Liver (tissue), 9 donors: ENCODE results near the gene SLC14A1. TPM values are rescaled to one million over a fixed set of nuclear protein-coding genes. Genes with fewer than 3 reads are reported as not detected.
A peak's percentile ranks its signal among the peaks of the same experiment; 100 is the strongest.

ENCODE experiments used
- DNase-seq: peaks from one replicate; pipeline ENCODE4 v3.0.0-alpha.2; 2017; ENCODE audit warnings: low spot score
- H3K27ac ChIP-seq, 2 donors: one replicate each; pipeline ENCODE4 v1.7.0; 2013; ENCODE audit warnings: inconsistent platforms in 2 of 2, low read length in 2 of 2, control low read depth in 1 of 2, low read depth in 1 of 2, mild to moderate bottlenecking in 1 of 2
- H3K27me3 ChIP-seq, 4 donors: one replicate each; pipeline versions ENCODE4 v1.6.1 to v1.7.0; 2013; ENCODE audit warnings: low read length in 3 of 4, inconsistent platforms in 1 of 4, mild to moderate bottlenecking in 1 of 4, moderate library complexity in 1 of 4; ENCODE audit not compliant: control insufficient read depth in 4 of 4, insufficient read depth in 4 of 4
- H3K36me3 ChIP-seq, 4 donors: one replicate each; pipeline versions ENCODE4 v1.6.1 to v1.7.0; 2013; ENCODE audit warnings: low read length in 3 of 4, mild to moderate bottlenecking in 3 of 4, low read depth in 1 of 4, moderate library complexity in 1 of 4; ENCODE audit not compliant: control insufficient read depth in 4 of 4, insufficient read depth in 3 of 4
- H3K4me1 ChIP-seq, 4 donors: one replicate each; pipeline versions ENCODE4 v1.6.1 to v1.7.0; 2013; ENCODE audit warnings: low read length in 3 of 4, mild to moderate bottlenecking in 3 of 4, moderate library complexity in 1 of 4; ENCODE audit not compliant: control insufficient read depth in 4 of 4, insufficient read depth in 4 of 4
- H3K4me3 ChIP-seq, 3 donors: one replicate each; pipeline versions ENCODE4 v1.6.1 to v1.7.0; 2013; ENCODE audit warnings: low read length in 3 of 3, control low read depth in 1 of 3, low read depth in 1 of 3, mild to moderate bottlenecking in 1 of 3
- H3K9ac ChIP-seq, 2 donors: one replicate each; pipeline ENCODE4 v1.7.0; 2013; ENCODE audit warnings: low read length in 2 of 2, mild to moderate bottlenecking in 2 of 2, moderate library complexity in 2 of 2, control low read depth in 1 of 2, low read depth in 1 of 2
- H3K9me3 ChIP-seq, 4 donors: one replicate each; pipeline versions ENCODE4 v1.6.1 to v1.7.0; 2013; ENCODE audit warnings: low read length in 3 of 4; ENCODE audit not compliant: control insufficient read depth in 4 of 4
- ATF3 ChIP-seq: IDR thresholded peaks from 2 replicates; pipeline ENCODE4 v1.6.1; 2016; ENCODE audit warnings: antibody characterized with exemption
- CTCF ChIP-seq: fragments of 150-350 bp; IDR thresholded peaks from 2 replicates; pipeline ENCODE4 v1.5.1; 2017; ENCODE audit warnings: improper control_type of control experiment, low read depth, low read length; ENCODE audit not compliant: missing input control
- EGR1 ChIP-seq, 2 donors: IDR thresholded peaks; 2 replicates each; pipeline ENCODE4 v1.6.1; 2016 to 2018; ENCODE audit warnings: antibody characterized with exemption in 2 of 2, low read depth in 2 of 2
- FOXA1 ChIP-seq: IDR thresholded peaks from 2 replicates; pipeline ENCODE4 v1.6.1; 2016; ENCODE audit warnings: antibody characterized with exemption
- FOXA2 ChIP-seq: IDR thresholded peaks from 2 replicates; pipeline ENCODE4 v1.6.1; 2016; ENCODE audit warnings: antibody characterized with exemption
- GABPA ChIP-seq, 2 donors: IDR thresholded peaks in 1 of 2; conservative IDR thresholded peaks in 1 of 2; 2 replicates each; pipeline ENCODE4 v1.6.1; 2016; ENCODE audit warnings: antibody characterized with exemption in 2 of 2, mild to moderate bottlenecking in 1 of 2, moderate library complexity in 1 of 2
- HNF4A ChIP-seq, 2 donors: conservative IDR thresholded peaks; 2 replicates each; pipeline ENCODE4 v1.6.1; 2016; ENCODE audit warnings: antibody characterized with exemption in 2 of 2, mild to moderate bottlenecking in 2 of 2
- HNF4G ChIP-seq: IDR thresholded peaks from 2 replicates; pipeline ENCODE4 v1.6.1; 2016; ENCODE audit warnings: antibody characterized with exemption
- JUND ChIP-seq, 2 donors: IDR thresholded peaks; 2 replicates each; pipeline ENCODE4 v1.6.1; 2016; ENCODE audit warnings: antibody characterized with exemption in 2 of 2
- MAX ChIP-seq: IDR thresholded peaks from 2 replicates; pipeline ENCODE4 v1.6.1; 2016; ENCODE audit warnings: antibody characterized with exemption
- NR2F2 ChIP-seq: IDR thresholded peaks from 2 replicates; pipeline ENCODE4 v1.6.1; 2016; ENCODE audit warnings: antibody characterized with exemption
- RAD21 ChIP-seq, 2 donors: IDR thresholded peaks; 2 replicates each; pipeline ENCODE4 v1.6.1; 2016; ENCODE audit warnings: antibody characterized with exemption in 2 of 2, mild to moderate bottlenecking in 2 of 2
- RXRA ChIP-seq, 2 donors: IDR thresholded peaks; 2 replicates each; pipeline ENCODE4 v1.6.1; 2017 to 2018; ENCODE audit warnings: antibody characterized with exemption in 2 of 2, mild to moderate bottlenecking in 1 of 2
- SP1 ChIP-seq: IDR thresholded peaks from 2 replicates; pipeline ENCODE4 v1.6.1; 2018; ENCODE audit warnings: antibody characterized with exemption, mild to moderate bottlenecking
- TAF1 ChIP-seq: conservative IDR thresholded peaks from 2 replicates; pipeline ENCODE4 v1.6.1; 2016; ENCODE audit warnings: antibody characterized with exemption, mild to moderate bottlenecking
- YY1 ChIP-seq: IDR thresholded peaks from 2 replicates; pipeline ENCODE4 v1.6.1; 2016; ENCODE audit warnings: antibody characterized with exemption, mild to moderate bottlenecking
- ZBTB33 ChIP-seq: IDR thresholded peaks from 2 replicates; pipeline ENCODE4 v1.6.1; 2016; ENCODE audit warnings: antibody characterized with exemption
- WGBS: extraction: QIAGEN DNeasy Blood & Tissue Kit; methylation state at CpG from one replicate; pipeline ENCODE4 v1.1.7; 2013; 5-methylcytosine and 5-hydroxymethylcytosine counted together
- polyA plus RNA-seq, 2 donors: library from polyadenylated mRNA; stranded (reverse) in 1 of 2; unstranded in 1 of 2; fragments of 200-250 nt in 1 of 2; fragments of >200 nt in 1 of 2; fragmentation: Nextera tagmentation in 1 of 2; extraction: Ambion mirVana in 1 of 2; gene quantifications; one replicate each; pipeline versions ENCODE4 v1.2.1 to v1.2.3, GENCODE V29; 2013 to 2015
- total RNA-seq, 2 donors: library from RNA; depleted of rRNA; stranded (reverse); fragments of >200 nt; gene quantifications; one replicate each; pipeline ENCODE4 v1.2.3, GENCODE V29; 2014
- donor health status: healthy.
- donor health status: healthy.
- donor health status: healthy.
- donor health status: healthy.
- donor health status: healthy.

SLC14A1 gene
- total RNA-seq: 10 to 100 TPM in 1 of 2 donors, 1 to 10 TPM in 1; 1.0 to 96.7 TPM
- polyA plus RNA-seq: under 1 TPM; 0.56 to 0.60 TPM

GRCh38 chr18:45723567-45724355 is at the start of gene SLC14A1:
TSS of gene SLC14A1 (plus strand) at chr18:45724181. CDS start at chr18:45730321, 6,140 bp downstream.
- WGBS: 69% methylated on average over 6 of the region's 6 CpGs
- peak; percentile 71 for DNase-seq
- no peaks in the 10 kb centered on the region for H3K27me3 ChIP-seq
- H3K9ac ChIP-seq: no peak within 1 kb of the TSS
- no peak within 1 kb of the TSS for H3K4me3 ChIP-seq
- H3K9me3 ChIP-seq: no peaks in the 10 kb centered on the region
- no peak within 1 kb of the TSS for H3K27ac ChIP-seq
- TF ChIP-seq GABPA (IDR thresholded peaks at IDR 0.05 in 1 of 2, conservative IDR thresholded peaks at IDR 0.05 in 1 of 2) (no peak), HNF4A (conservative IDR thresholded peaks at IDR 0.05) (no peak), RAD21 (IDR thresholded peaks at IDR 0.05) (no peak), FOXA1 (no peak), EGR1 (IDR thresholded peaks at IDR 0.05; ENCODE audit: low read depth in 2 of 2) (no peak), ZBTB33 (no peak), YY1 (no peak), MAX (no peak), TAF1 (no peak), CTCF (no peak), SP1 (no peak)
- peaks cover 0 to 2% (median 0%) of the 10 kb centered on the region in 4 donors for H3K36me3 ChIP-seq
- H3K4me1 ChIP-seq: no peaks in the 10 kb centered on the region

GRCh38 chr18:45677276-45677807 is 46.6 kb upstream of the SLC14A1 start:
- no peak for DNase-seq
- H3K27me3 ChIP-seq: no peaks in the 10 kb centered on the region
- no peaks in the 10 kb centered on the region for H3K4me1 ChIP-seq
- no peaks in the 10 kb centered on the region for H3K36me3 ChIP-seq
- no peak overlapping the region for H3K27ac ChIP-seq
- H3K9ac ChIP-seq: no peak overlapping the region
- H3K4me3 ChIP-seq: no peak overlapping the region
- 95% methylated on average over 4 of the region's 4 CpGs for WGBS
- no peaks in the 10 kb centered on the region for H3K9me3 ChIP-seq
- no peak for TF ChIP-seq MAX
- no peak for TF ChIP-seq HNF4A (conservative IDR thresholded peaks at IDR 0.05)
- TF ChIP-seq ATF3: no peak
- no peak for TF ChIP-seq SP1
- TF ChIP-seq RXRA (IDR thresholded peaks at IDR 0.05): no peak
- TF ChIP-seq JUND (IDR thresholded peaks at IDR 0.05): no peak
- no peak for TF ChIP-seq EGR1 (IDR thresholded peaks at IDR 0.05; ENCODE audit: low read depth in 2 of 2)
- no peak for TF ChIP-seq TAF1
- TF ChIP-seq NR2F2: no peak
- no peak for TF ChIP-seq ZBTB33
- TF ChIP-seq FOXA2: no peak
- no peak for TF ChIP-seq FOXA1
- no peak for TF ChIP-seq CTCF
- no peak for TF ChIP-seq RAD21 (IDR thresholded peaks at IDR 0.05)
- no peak for TF ChIP-seq HNF4G
